Skeletal muscle satellite cell (primary cell): Measurements from ENCODE around the gene SGCE.

Experiments
- H3K27me3 ChIP-seq: 2 replicates; pipeline ENCODE4 v1.7.0; 2013; ENCODE audit warnings: low read length; ENCODE audit not compliant: control insufficient read depth, insufficient read depth
- H3K36me3 ChIP-seq: 2 replicates; pipeline ENCODE4 v1.7.0; 2013; ENCODE audit warnings: mild to moderate bottlenecking, control low read depth, low read length; ENCODE audit not compliant: insufficient read depth
- H3K4me1 ChIP-seq: 2 replicates; pipeline ENCODE4 v1.7.0; 2013; ENCODE audit warnings: low read length; ENCODE audit not compliant: control insufficient read depth, insufficient read depth
- H3K4me2 ChIP-seq: 2 replicates; pipeline ENCODE4 v1.7.0; 2013; ENCODE audit warnings: mild to moderate bottlenecking, low read length
- H3K4me3 ChIP-seq: 2 replicates; pipeline ENCODE4 v1.7.0; 2013; ENCODE audit warnings: low read length
- H3K9ac ChIP-seq: 2 replicates; pipeline ENCODE4 v1.7.0; 2013; ENCODE audit warnings: mild to moderate bottlenecking, low read depth, low read length, moderate library complexity
- H3K9me3 ChIP-seq: replicated peaks from 2 replicates; pipeline ENCODE4 v1.7.0; 2013; ENCODE audit warnings: mild to moderate bottlenecking, control low read depth, low read length

SGCE gene

GRCh38 chr7:94656925-94657731, 1.2 kb upstream of the SGCE start:
- no peaks in the 10 kb centered on the region for H3K36me3 ChIP-seq
- no peaks in the 10 kb centered on the region for H3K27me3 ChIP-seq
- H3K9ac ChIP-seq: peak overlapping the region; percentile 50
- H3K4me1 ChIP-seq: no peaks in the 10 kb centered on the region
- no peaks in the 10 kb centered on the region for H3K9me3 ChIP-seq
- H3K4me2 ChIP-seq: peak overlapping the region; percentile 91
- H3K4me3 ChIP-seq: peak overlapping the region; percentile 70

- no peaks in the 10 kb centered on the region for H3K27me3 ChIP-seq
- no peaks in the 10 kb centered on the region for H3K36me3 ChIP-seq
- no peaks in the 10 kb centered on the region for H3K4me1 ChIP-seq
- H3K4me3 ChIP-seq: peak overlapping the region; percentile 70
- peak overlapping the region; percentile 50 for H3K9ac ChIP-seq
- H3K9me3 ChIP-seq: no peaks in the 10 kb centered on the region
- peak overlapping the region; percentile 91 for H3K4me2 ChIP-seq
These were observed 658 bp upstream of the SGCE start for GRCh38 chr7:94656658-94656924.

GRCh38 chr7:94655126-94655847, 646 bp downstream of the SGCE start:
- Histone ChIP-seq H3K4me1 (no peaks in the 10 kb centered on the region), H3K27me3 (no peaks in the 10 kb centered on the region), H3K9ac (peak overlapping the region; percentile 83)

GRCh38 chr7:94654783-94655125, 1.2 kb downstream of the SGCE start:
- H3K36me3 ChIP-seq: no peaks in the 10 kb centered on the region
- H3K27me3 ChIP-seq: no peaks in the 10 kb centered on the region
- H3K4me3 ChIP-seq: peak overlapping the region; percentile 84
- no peaks in the 10 kb centered on the region for H3K9me3 ChIP-seq
- peak overlapping the region; percentile 96 for H3K4me2 ChIP-seq
- H3K4me1 ChIP-seq: no peaks in the 10 kb centered on the region
- peak overlapping the region; percentile 83 for H3K9ac ChIP-seq

More at GRCh38 chr7:94655126-94655847, 646 bp downstream of the SGCE start:
- Histone ChIP-seq H3K4me2 (peak overlapping the region; percentile 96), H3K4me3 (peak overlapping the region; percentile 84), H3K36me3 (no peaks in the 10 kb centered on the region), H3K9me3 (no peaks in the 10 kb centered on the region)

- no peaks in the 10 kb centered on the region for H3K36me3 ChIP-seq
- H3K4me3 ChIP-seq: no peak overlapping the region
- no peaks in the 10 kb centered on the region for H3K4me1 ChIP-seq
- H3K9me3 ChIP-seq: no peaks in the 10 kb centered on the region
- no peaks in the 10 kb centered on the region for H3K27me3 ChIP-seq
- no peak overlapping the region for H3K9ac ChIP-seq
- H3K4me2 ChIP-seq: peak overlapping the region; percentile 46
These were observed 5.5 kb downstream of the SGCE start for GRCh38 chr7:94650147-94651051.

GRCh38 chr7:94649450-94649849, 6.5 kb downstream of the SGCE start:
- Histone ChIP-seq H3K9me3 (no peaks in the 10 kb centered on the region), H3K9ac (no peak overlapping the region), H3K36me3 (no peaks in the 10 kb centered on the region), H3K27me3 (no peaks in the 10 kb centered on the region), H3K4me3 (no peak overlapping the region), H3K4me1 (no peaks in the 10 kb centered on the region), H3K4me2 (peak overlapping the region; percentile 46)

- H3K9me3 ChIP-seq: no peaks in the 10 kb centered on the region
- no peak overlapping the region for H3K9ac ChIP-seq
- no peaks in the 10 kb centered on the region for H3K27me3 ChIP-seq
These were observed 7.2 kb downstream of the SGCE start for GRCh38 chr7:94648731-94649130.

GRCh38 chr7:94647295-94647694, 8.6 kb downstream of the SGCE start:
- Histone ChIP-seq H3K4me1 (peaks cover under 1% of the 10 kb centered on the region), H3K27me3 (no peaks in the 10 kb centered on the region), H3K36me3 (no peaks in the 10 kb centered on the region), H3K9me3 (no peaks in the 10 kb centered on the region), H3K4me2 (no peak overlapping the region), H3K9ac (no peak overlapping the region), H3K4me3 (no peak overlapping the region)

More at GRCh38 chr7:94648731-94649130, 7.2 kb downstream of the SGCE start:
- Histone ChIP-seq H3K4me3 (no peak overlapping the region), H3K4me2 (no peak overlapping the region), H3K4me1 (no peaks in the 10 kb centered on the region), H3K36me3 (no peaks in the 10 kb centered on the region)

GRCh38 chr7:94643771-94644545, 12.0 kb downstream of the SGCE start:
- no peak overlapping the region for H3K4me2 ChIP-seq
- no peaks in the 10 kb centered on the region for H3K9me3 ChIP-seq

GRCh38 chr7:94642838-94643653, 12.9 kb downstream of the SGCE start:
- H3K4me3 ChIP-seq: no peak overlapping the region
- H3K36me3 ChIP-seq: no peaks in the 10 kb centered on the region
- H3K9me3 ChIP-seq: no peaks in the 10 kb centered on the region
- H3K4me1 ChIP-seq: peaks cover 4% of the 10 kb centered on the region
- no peak overlapping the region for H3K9ac ChIP-seq
- no peak overlapping the region for H3K4me2 ChIP-seq
- no peaks in the 10 kb centered on the region for H3K27me3 ChIP-seq

More at GRCh38 chr7:94643771-94644545, 12.0 kb downstream of the SGCE start:
- Histone ChIP-seq H3K4me1 (peaks cover 4% of the 10 kb centered on the region), H3K4me3 (no peak overlapping the region), H3K9ac (no peak overlapping the region), H3K27me3 (no peaks in the 10 kb centered on the region), H3K36me3 (no peaks in the 10 kb centered on the region)
